Stimulated activated CD4-positive, alpha-beta T cell treated with anti-CD3 and anti-CD28 coated beads, Interleukin-4, amount 100 ng/mL, for 4 hours (primary cell): ENCODE measurements around the gene LCE1F.

ENCODE experiments used
- DNase-seq, 2 experiments: peaks; one replicate each; pipeline ENCODE4 v3.0.0-alpha.2; 2020

LCE1F gene, protein sequence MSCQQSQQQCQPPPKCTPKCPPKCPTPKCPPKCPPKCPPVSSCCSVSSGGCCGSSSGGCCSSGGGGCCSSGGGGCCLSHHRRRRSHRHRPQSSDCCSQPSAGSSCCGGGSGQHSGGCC

DNA sequence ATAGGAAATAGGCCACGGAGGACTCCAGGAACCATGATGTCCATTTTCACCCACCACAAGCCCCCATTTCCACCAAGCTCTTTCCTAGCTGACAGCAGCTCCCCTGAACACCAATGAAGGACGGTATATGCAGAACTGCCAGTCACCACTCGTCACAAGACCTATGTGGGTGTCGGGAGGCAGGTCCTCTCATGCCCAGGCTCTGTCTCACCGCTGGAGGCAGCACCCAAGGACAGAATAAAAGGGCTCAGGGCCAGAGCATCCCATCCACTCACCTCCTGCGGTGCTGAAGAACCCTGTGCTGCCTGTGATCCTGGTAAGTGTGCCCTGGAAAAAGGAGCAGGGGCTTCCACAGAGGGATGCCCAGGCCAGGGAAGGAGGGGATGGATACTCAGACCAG lies at the start of gene LCE1F:
TSS of gene LCE1F (plus strand) at position 266 of the 400 bp plus-strand sequence. CDS start 1,232 bp downstream, outside the sequence.
- DNase-seq: no peak

DNA sequence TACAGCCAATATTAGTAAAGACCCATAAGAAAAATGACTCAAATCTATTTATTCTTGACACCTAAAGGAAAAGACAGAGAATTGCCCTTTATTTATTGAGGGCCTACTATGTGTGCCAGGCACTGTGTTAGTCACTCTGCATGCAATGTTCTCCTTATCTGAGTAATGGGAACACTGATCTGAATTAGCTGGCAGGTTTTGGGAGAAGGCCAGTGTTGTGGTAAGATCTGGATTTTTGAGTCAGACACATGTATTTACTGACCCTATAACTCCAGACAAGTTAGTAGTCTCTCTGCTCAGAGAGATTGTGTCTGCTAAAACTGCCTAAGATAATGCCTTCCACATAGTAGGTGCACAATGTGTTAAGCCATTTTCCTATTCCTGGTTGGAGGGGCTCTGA lies 49.7 kb upstream of the LCE1F start:
- no peak for DNase-seq

DNA sequence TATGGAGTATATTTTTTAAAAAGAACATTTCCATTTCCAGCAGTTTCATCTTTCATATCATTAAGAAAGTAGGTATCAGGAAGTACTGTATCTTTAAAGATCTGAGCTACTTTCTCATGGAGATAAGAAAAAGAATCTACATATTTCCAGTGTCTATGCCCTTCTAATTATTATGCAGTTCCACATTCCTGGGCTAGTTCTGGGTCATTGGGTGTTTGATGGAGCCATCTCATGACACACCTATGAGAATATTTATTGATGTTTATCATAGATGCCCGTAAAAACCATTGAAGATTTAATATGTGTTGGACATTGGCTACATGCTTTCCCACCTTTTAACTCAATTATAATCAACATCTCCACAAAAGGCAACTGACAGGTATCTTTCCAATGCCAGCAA lies 46.0 kb upstream of the LCE1F start:
- no peak for DNase-seq

GRCh38 chr1:152735648-152736047 lies 39.3 kb upstream of the LCE1F start:
- no peak for DNase-seq

- no peak for DNase-seq
Observed at GRCh38 chr1:152737997-152738396, 36.9 kb upstream of the LCE1F start.

DNA sequence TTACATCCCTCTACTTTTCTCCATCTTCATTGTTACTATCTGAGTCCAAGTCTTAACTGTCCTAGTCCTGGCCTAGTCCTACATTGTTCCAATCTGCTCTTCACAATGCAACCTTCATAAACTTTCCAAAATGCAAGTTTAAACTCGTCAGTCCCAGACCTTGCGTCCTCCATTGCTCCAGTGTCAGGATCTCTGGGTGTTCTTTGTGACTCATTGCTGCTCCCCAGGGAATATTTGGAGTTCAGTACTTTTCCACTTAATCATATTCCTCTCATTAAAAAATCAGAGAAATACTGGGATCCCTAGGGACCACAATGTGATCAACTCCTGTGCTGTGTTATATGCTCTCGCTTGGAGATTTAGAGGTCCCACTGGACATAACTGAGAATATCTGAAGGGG lies 35.1 kb upstream of the LCE1F start:
- no peak for DNase-seq

GRCh38 chr1:152741656-152742055 lies 33.3 kb upstream of the LCE1F start:
- no peak for DNase-seq

DNA sequence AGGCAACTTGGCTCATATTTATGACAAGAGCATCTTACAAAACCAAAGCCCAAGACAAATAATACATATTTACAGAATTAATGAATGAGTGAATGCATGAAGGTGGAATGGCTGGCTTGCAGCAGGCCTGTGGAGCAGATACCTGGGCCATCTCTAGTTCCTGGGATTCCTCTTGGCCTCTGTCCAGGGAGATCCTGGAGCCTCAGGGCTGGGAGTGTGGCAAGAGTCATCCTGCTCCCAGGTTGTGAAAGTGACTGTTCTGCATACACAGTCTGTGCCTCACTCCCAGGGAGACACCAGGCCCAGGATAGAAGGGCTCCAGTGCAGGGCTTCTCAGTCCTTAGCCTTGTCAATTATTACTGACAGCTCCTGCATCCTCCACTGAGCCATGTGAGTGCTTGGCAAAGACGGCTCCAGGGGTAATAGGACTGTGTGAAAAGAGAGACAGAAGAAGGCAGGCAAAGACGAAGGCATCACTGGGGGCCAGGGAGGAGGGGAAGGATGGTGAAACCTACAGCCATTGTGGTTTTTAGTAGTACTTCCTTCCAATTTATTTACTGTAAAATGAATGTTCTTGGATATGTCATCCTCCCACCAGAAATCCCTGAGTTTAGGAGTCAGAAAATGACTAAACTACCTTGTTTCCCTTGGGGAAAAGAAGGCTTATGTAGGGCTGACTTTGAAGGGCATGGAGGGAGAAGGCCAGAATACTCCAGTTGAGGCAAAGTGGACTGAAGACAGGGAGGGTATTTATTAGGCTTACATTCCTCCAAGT lies 31.4 kb upstream of the LCE1F start:
- no peak for DNase-seq

DNA sequence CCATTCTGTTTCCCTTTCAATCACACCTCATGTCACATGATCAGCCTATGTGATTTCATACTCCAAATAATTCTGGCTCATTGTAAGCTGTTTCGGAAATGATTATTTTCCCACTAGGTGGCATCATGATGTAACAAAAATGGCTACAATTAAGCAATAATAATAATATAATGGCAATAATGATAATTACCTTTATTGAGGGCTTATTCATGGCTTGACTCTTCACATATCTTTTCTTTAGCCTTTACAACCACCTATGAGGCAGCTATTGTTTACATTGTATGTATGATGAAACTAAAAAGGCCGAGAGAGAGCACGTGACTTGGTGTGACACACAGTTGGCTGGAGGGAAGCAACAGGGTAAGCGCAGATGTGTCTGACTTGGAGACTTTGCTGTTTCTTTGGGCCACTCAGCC lies 29.6 kb upstream of the LCE1F start:
- DNase-seq: no peak

GRCh38 chr1:152745765-152746444 lies 29.0 kb upstream of the LCE1F start:
- no peak for DNase-seq

DNA sequence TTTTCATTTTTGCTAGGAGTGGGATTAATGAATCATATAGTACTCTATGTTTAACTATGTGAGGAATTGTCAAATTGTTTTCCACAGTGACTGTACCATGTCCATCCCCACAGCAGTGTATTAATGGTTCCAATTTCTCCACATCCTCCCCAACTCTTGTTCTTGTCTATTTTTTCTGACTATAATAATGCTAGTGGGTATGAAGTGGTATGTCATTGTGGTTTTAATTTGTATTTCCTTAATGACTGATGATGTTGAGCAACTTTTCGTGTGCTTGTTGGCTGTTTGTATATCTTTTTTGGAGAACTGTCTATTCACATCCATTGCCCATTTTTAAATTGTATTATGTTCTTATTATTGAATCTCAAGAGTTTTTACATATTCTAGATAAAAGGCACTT lies 27.1 kb upstream of the LCE1F start:
- no peak for DNase-seq

GRCh38 chr1:152752225-152752624 lies 22.7 kb upstream of the LCE1F start:
- DNase-seq: no peak

DNA sequence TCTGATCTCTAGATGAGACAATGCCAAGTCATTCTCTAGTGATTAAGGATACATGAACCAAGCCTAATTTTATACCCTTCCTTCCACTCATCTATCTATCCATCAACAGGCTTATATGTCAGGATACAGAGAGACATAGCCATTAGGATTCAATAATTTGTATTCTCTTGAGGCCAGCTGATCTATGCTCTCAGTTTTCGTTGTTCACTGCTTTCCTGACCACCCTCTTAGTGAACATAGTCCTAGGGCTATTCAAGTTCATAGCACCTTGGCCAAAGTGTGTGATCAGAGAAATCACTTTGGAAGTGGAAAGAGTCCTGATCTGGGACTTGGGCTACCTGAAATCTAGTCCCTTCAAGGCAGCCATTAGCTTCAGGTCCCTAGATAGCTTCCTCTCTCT lies 21.4 kb upstream of the LCE1F start:
- no peak for DNase-seq

DNA sequence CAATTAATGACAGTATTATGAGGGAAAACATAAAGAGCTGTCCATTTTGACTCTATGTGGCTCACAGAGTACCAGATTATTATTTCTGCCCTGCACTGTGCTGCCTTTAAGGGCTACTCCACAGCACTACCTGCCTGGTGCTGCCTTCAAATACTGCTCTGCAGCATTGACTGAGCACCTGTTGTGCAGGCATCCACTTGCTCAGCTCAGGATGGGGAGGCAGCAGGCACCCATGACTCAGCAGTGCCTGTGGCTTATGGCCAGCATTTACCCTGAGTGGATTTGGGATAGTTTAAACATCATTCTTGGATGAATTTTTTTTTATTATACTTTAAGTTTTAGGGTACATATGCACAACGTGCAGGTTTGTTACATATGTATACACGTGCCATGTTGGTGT lies 18.1 kb upstream of the LCE1F start:
- DNase-seq: no peak

DNA sequence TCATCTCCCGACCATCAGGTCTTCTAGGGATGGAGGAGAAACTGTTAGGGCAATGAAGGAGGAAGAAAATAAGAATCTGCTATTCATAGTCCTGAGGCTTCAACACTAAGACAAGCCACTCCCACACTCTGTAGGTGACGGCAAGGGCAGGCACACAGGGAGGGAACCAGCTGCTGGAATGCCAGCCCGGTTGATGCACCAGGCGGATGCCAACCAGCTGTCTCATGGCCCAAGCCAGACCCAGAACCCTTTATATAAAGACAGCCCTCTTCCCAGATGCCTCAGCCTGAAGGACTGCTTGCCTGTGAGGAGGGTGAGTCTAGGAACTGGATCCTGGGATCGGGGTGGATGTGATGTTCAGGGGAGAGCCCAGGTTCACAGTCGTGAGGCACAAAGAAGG lies 17.2 kb upstream of the LCE1F start, which contains the start of gene KPRP:
TSS of gene KPRP (plus strand) at position 279 of the 400 bp plus-strand sequence. CDS start 1,564 bp downstream, outside the sequence.
- no peak for DNase-seq

DNA sequence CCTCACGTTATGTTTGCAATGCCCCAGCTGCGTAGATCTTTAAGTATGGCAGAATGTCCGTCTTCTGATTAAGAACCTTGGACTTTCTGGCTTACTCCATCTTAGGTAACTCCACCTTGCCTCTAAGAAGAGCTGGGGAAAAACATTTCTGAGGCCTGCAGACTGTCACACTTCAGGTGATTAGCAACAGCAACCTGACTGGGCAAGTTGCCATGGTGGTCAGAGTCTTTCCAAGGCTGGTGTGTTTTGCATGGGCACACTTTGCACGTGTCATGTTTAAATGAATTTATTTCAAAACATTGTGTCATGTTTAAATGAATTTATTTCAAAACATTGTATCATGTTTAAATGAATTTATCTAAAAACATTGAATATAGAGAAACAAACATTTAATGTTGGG lies 16.3 kb upstream of the LCE1F start:
- DNase-seq: no peak

- no peak for DNase-seq
Observed at GRCh38 chr1:152759453-152760173, 15.3 kb upstream of the LCE1F start.

- no peak for DNase-seq
Observed at GRCh38 chr1:152760551-152761190, 14.3 kb upstream of the LCE1F start.

DNA sequence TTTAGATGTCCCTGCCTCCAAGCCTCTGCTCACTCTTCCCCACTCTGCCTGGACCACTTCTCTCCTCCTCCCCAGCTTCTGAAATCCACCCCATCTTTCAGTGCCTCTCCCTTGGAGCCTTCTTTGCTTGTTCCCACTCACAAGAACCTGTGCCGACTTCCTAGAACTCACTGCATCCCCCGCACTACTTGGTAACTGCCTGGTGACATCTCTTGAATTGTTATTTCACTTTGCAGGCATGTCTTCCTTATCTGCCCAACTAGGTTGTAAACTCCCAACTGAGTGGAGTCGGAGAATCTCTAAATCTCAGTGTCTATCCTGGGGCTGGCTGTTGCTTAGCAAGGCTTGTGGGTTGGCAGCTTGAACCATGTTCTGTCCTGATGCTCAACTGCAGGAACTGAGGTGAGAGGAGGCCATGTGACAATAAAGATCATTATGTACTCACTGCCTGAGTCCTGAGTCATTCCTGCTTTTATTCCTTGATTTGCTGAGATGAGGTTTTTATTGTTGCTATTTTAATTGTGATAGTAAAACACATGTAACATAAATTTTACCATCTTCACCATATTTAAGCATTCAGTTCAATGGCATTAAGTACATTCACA lies 13.2 kb upstream of the LCE1F start:
- no peak for DNase-seq

DNA sequence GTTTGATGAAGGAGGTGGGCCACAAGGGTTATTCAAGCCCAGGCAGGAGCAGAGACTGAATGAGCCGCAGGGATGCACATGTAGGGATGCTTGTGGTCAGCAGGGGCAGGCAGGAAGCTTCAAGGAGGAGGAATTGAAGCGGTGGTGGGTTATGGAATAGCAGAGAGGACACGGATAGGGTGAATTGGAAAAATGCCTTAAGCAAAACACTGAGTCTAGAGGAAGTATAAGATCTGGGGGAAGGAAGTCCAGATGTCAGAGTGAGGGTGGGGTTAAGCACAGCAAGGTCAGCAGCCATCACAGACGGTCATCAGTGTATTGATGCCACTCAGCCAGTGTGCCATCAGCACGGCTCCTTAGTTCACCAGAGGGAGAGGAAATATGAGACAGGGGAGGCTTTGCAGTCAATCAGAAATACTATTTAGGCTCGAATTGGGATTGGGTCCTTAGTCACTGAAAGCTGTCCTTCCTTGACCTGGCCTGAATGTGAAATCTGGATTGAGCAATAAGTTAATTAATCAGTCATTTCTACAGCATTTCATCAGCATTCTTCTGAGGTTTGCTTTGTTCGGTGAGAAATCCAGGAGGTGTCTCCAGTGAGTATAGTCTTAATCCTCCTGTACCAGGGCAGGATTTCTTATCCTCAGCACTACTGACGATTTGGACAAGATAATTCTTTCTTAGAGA lies 6.0 kb upstream of the LCE1F start:
- DNase-seq: no peak

GRCh38 chr1:152770411-152770810 lies 4.5 kb upstream of the LCE1F start:
- DNase-seq: no peak

GRCh38 chr1:152776361-152776760 lies 1.4 kb downstream of the LCE1F start:
- DNase-seq: no peak
